PFSK-1 (cell line): Measurements from ENCODE around the gene CMIP.

Experiments used
- FOXP2 ChIP-seq: optimal IDR thresholded peaks from 2 replicates; pipeline ENCODE3; 2011; ENCODE audit warnings: borderline replicate concordance, control low read depth, inconsistent platforms; ENCODE audit not compliant: insufficient read depth; ENCODE audit errors: extremely low read length, extremely low read depth
- POLR2AphosphoS5 ChIP-seq: IDR thresholded peaks from 2 replicates; pipeline ENCODE4 v1.6.1; 2012; ENCODE audit warnings: low read depth, mild to moderate bottlenecking, control low read depth, low read length, moderate library complexity
- REST ChIP-seq, 2 experiments: IDR thresholded peaks; 2 replicates each; pipeline versions ENCODE4 v1.6.1 to v1.8.0; 2011 to 2012; ENCODE audit warnings: low read depth in 2 of 2, low read length in 2 of 2, control low read depth in 1 of 2, inconsistent platforms in 1 of 2, mild to moderate bottlenecking in 1 of 2, moderate library complexity in 1 of 2; ENCODE audit not compliant: insufficient read depth in 1 of 2
- SIN3A ChIP-seq: IDR thresholded peaks from 2 replicates; pipeline ENCODE4 v1.6.1; 2012; ENCODE audit warnings: mild to moderate bottlenecking, low read length, moderate library complexity, borderline replicate concordance; ENCODE audit not compliant: insufficient read depth
- TAF1 ChIP-seq: IDR thresholded peaks from 2 replicates; pipeline ENCODE4 v1.6.1; 2012; ENCODE audit warnings: low read length, control low read depth, borderline replicate concordance; ENCODE audit not compliant: insufficient read depth

Gene CMIP

GRCh38 chr16:81487301-81487720 lies 42.7 kb downstream of the CMIP start:
- TF ChIP-seq POLR2AphosphoS5: no peak
- TF ChIP-seq TAF1: no peak
- no peak for TF ChIP-seq SIN3A
- no peak for TF ChIP-seq REST (IDR thresholded peaks at IDR 0.05; ENCODE audit: insufficient read depth in 1 of 2, low read depth in 2 of 2, low read length in 2 of 2)
- TF ChIP-seq FOXP2: no peak

- TF ChIP-seq REST (IDR thresholded peaks at IDR 0.05; ENCODE audit: insufficient read depth in 1 of 2, low read depth in 2 of 2, low read length in 2 of 2) (no peak), SIN3A (peak; percentile 84; the same call in 1 of the 2 replicates)
These were observed 44.2 kb downstream of the CMIP start for GRCh38 chr16:81488687-81489411.

- TF ChIP-seq TAF1 (no peak), FOXP2 (no peak), POLR2AphosphoS5 (no peak), SIN3A (no peak), REST (IDR thresholded peaks at IDR 0.05; ENCODE audit: insufficient read depth in 1 of 2, low read depth in 2 of 2, low read length in 2 of 2) (no peak)
These were observed 45.1 kb downstream of the CMIP start for GRCh38 chr16:81489547-81490267.

GRCh38 chr16:81491541-81492188 lies 47.1 kb downstream of the CMIP start:
- TF ChIP-seq POLR2AphosphoS5 (no peak), REST (IDR thresholded peaks at IDR 0.05; ENCODE audit: insufficient read depth in 1 of 2, low read depth in 2 of 2, low read length in 2 of 2) (no peak), FOXP2 (no peak), TAF1 (no peak), SIN3A (no peak)
